Epithelial cell of esophagus (primary cell): Measurements from ENCODE around the gene JAZF1.

Source experiments
- DNase-seq: peaks from one replicate; pipeline ENCODE4 v3.0.0; 2010; ENCODE audit warnings: low read depth
- H3K4me3 ChIP-seq: 2 replicates; pipeline ENCODE4 v1.5.1; 2011; ENCODE audit warnings: mild to moderate bottlenecking, low read length, control low read depth
- TF ChIP-seq, protein P1 (sequence below): IDR thresholded peaks from 2 replicates; pipeline ENCODE4 v1.5.1; 2011; ENCODE audit warnings: low read depth, mild to moderate bottlenecking, low read length, control low read depth, inconsistent platforms; ENCODE audit not compliant: insufficient read depth; ENCODE audit errors: missing control alignments

The JAZF1 gene

DNA sequence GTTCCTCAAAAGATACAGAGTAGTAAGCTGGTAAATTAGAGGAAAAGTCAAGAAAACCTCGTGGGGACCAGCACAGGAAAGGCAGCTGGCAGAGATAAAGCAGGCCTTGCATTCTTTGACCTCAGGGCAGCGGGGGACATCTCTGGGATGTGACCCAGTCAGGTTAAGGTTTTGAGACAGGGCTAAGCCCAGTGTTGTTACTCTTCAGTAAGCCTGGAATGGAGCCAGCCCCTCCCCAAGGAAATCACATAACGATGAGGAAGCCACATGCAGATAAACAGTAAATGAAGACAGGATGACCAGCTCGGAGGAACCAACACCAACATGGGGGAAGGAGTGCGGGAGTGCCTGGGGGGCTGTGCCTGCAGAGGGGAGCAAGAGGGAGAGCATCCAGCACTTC is 99.6 kb downstream of the JAZF1 start:
- no peak for DNase-seq
- TF ChIP-seq, protein P1, sequence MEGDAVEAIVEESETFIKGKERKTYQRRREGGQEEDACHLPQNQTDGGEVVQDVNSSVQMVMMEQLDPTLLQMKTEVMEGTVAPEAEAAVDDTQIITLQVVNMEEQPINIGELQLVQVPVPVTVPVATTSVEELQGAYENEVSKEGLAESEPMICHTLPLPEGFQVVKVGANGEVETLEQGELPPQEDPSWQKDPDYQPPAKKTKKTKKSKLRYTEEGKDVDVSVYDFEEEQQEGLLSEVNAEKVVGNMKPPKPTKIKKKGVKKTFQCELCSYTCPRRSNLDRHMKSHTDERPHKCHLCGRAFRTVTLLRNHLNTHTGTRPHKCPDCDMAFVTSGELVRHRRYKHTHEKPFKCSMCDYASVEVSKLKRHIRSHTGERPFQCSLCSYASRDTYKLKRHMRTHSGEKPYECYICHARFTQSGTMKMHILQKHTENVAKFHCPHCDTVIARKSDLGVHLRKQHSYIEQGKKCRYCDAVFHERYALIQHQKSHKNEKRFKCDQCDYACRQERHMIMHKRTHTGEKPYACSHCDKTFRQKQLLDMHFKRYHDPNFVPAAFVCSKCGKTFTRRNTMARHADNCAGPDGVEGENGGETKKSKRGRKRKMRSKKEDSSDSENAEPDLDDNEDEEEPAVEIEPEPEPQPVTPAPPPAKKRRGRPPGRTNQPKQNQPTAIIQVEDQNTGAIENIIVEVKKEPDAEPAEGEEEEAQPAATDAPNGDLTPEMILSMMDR, result no peak
- no peak overlapping the region for H3K4me3 ChIP-seq

GRCh38 chr7:28078036-28078901 is 102.3 kb downstream of the JAZF1 start:
- H3K4me3 ChIP-seq, result no peak overlapping the region
- DNase-seq, result peak; percentile 51
- TF ChIP-seq, protein P1, result peak; percentile 100

GRCh38 chr7:28077616-28078015 is 103.0 kb downstream of the JAZF1 start:
- TF ChIP-seq, protein P1, result no peak
- DNase-seq, result no peak

DNA sequence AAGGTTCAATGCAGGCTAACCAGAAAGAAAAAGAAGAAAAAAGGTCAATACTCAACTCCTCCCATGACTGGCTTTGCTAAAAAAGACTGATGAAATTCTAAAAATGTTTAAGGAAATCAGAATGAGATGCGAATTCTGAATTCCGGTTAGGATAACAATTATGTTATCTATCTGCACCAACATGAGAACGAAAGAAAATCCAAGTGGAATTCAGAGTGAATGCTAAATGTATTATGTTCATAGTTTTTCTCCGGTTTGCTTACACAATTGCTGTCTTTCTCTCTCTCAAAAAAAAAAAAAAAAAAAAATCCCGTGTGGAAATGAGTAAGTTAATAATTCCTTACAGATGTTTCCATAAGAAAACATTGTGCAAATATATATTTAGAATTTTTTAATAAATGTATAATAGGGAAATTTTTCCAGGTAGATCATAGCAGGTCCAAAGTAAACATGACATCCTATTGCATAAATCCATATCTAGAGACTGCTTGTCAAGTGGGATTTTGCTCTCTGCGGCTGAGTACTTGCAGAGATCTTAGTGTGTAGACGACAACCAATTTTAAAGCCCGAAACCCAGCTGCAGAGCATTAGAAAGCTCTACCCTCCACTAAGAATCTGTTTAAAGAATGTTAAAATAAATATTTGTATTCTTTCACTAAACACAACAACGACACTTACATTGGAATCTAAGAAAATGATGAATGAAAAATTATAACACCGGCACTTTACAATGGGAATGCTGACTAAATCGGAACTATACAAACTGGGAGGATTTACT is 104.0 kb downstream of the JAZF1 start:
- H3K4me3 ChIP-seq, result no peak overlapping the region
- no peak for DNase-seq
- TF ChIP-seq, protein P1, result no peak

More at GRCh38 chr7:28077616-28078015, 103.0 kb downstream of the JAZF1 start:
- no peak overlapping the region for H3K4me3 ChIP-seq

- H3K4me3 ChIP-seq, result no peak overlapping the region
- TF ChIP-seq, protein P1, result no peak
- no peak for DNase-seq
Measured at GRCh38 chr7:28075674-28076358, 104.8 kb downstream of the JAZF1 start.

DNA sequence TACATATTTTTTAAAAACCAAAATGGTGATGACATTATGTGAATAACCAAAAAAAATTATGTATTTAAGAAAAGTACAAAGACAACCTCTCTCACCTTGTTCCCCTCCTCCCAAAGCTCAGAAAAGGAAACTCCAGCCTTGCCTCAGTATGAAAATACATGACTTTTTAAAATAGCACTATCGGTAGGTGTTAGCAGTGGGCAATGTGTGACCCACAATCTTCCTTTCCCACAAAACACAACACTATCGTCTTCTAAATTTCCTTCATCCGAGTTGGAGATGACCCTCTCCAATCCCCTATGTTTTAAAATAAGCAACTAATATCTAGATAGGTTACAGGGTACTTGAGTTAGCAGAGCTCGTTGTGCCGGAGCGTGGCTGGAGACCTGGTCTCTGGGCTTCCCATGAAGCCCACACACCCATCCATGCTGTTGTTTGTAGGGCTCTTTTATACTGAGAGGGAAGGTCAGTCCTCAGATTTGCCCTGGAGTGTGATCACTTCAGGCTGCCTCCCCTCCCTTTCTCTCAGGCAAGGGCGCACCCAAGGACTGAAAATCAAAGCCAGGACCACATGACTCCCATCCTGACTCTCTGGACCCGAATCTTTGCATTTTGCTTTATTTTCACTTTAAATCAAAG is 107.6 kb downstream of the JAZF1 start:
- no peak overlapping the region for H3K4me3 ChIP-seq
- no peak for DNase-seq
- TF ChIP-seq, protein P1, result no peak
